Smooth muscle cell (in vitro differentiated cells): Measurements from ENCODE around the gene CCDC39. TPM values are rescaled to one million over a fixed set of nuclear protein-coding genes. Genes with fewer than 3 reads are reported as not detected.

ENCODE experiments used
- DNase-seq: peaks from one replicate; lab custom pipeline; 2025; ENCODE audit not compliant: unreplicated experiment; lab: John Stamatoyannopoulos, UW
- H2AFZ ChIP-seq: fragments of 200-600 bp; sonication (generic); 2 replicates; pipeline ENCODE4 v1.6.0; 2016; ENCODE audit warnings: antibody characterized with exemption, low read depth, mild to moderate bottlenecking
- H3F3A ChIP-seq: fragments of 200-600 bp; sonication (generic); 2 replicates; pipeline ENCODE4 v1.6.0; 2017; ENCODE audit warnings: antibody characterized with exemption, low read depth
- H3K27ac ChIP-seq: fragments of 200-600 bp; sonication (generic); 2 replicates; pipeline ENCODE4 v1.5.1; 2016; ENCODE audit warnings: low read depth, mild to moderate bottlenecking
- H3K27me3 ChIP-seq: fragments of 200-600 bp; sonication (generic); 2 replicates; pipeline ENCODE4 v1.6.1; 2016; ENCODE audit warnings: low read depth, mild to moderate bottlenecking
- H3K36me3 ChIP-seq: fragments of 200-600 bp; sonication (generic); 2 replicates; pipeline ENCODE4 v1.5.1; 2016; ENCODE audit warnings: low read depth
- H3K4me1 ChIP-seq: fragments of 200-600 bp; sonication (generic); 2 replicates; pipeline ENCODE4 v1.5.1; 2016; ENCODE audit warnings: low read depth
- H3K4me2 ChIP-seq: fragments of 200-600 bp; sonication (generic); 2 replicates; pipeline ENCODE4 v1.6.0; 2016; ENCODE audit warnings: mild to moderate bottlenecking
- H3K4me3 ChIP-seq: fragments of 200-600 bp; sonication (generic); 2 replicates; pipeline ENCODE4 v1.5.1; 2016; ENCODE audit warnings: mild to moderate bottlenecking
- H3K79me2 ChIP-seq: fragments of 200-600 bp; sonication (generic); 2 replicates; pipeline ENCODE4 v1.6.0; 2016; ENCODE audit warnings: low read depth, mild to moderate bottlenecking
- H3K9ac ChIP-seq: fragments of 200-600 bp; sonication (generic); 2 replicates; pipeline ENCODE4 v1.6.0; 2016; ENCODE audit warnings: low read depth
- H3K9me3 ChIP-seq: fragments of 200-600 bp; sonication (generic); replicated peaks from 2 replicates; pipeline ENCODE4 v1.5.1; 2016; ENCODE audit warnings: low read depth
- H4K20me1 ChIP-seq: fragments of 200-600 bp; sonication (generic); 2 replicates; pipeline ENCODE4 v1.6.0; 2016; ENCODE audit warnings: low read depth
- WGBS: methylation state at CpG from one replicate; pipeline ENCODE4 v1.1.7; 2016; ENCODE audit warnings: low lambda C conversion rate; 5-methylcytosine and 5-hydroxymethylcytosine counted together
- polyA plus RNA-seq: library from polyadenylated mRNA; unstranded; fragments of >200 nt; fragmentation: Nextera tagmentation; extraction: Ambion mirVana; gene quantifications from 2 replicates; pipeline ENCODE4 v1.2.1, GENCODE V29; 2016
- total RNA-seq: library from RNA; depleted of rRNA; stranded (reverse); fragments of >200 nt; gene quantifications from 2 replicates; pipeline ENCODE4 v1.2.3, GENCODE V29; 2014
- TF ChIP-seq, protein P1 (sequence below): fragments of 200-600 bp; sonication (generic); IDR thresholded peaks from 2 replicates; pipeline ENCODE4 v1.5.1; 2017; ENCODE audit warnings: borderline replicate concordance, mild to moderate bottlenecking, antibody characterized with exemption; ENCODE audit not compliant: insufficient read depth, poor library complexity, severe bottlenecking

The CCDC39 gene
- total RNA-seq (not detected in 2 replicates), polyA plus RNA-seq (not detected in 2 replicates)

DNA sequence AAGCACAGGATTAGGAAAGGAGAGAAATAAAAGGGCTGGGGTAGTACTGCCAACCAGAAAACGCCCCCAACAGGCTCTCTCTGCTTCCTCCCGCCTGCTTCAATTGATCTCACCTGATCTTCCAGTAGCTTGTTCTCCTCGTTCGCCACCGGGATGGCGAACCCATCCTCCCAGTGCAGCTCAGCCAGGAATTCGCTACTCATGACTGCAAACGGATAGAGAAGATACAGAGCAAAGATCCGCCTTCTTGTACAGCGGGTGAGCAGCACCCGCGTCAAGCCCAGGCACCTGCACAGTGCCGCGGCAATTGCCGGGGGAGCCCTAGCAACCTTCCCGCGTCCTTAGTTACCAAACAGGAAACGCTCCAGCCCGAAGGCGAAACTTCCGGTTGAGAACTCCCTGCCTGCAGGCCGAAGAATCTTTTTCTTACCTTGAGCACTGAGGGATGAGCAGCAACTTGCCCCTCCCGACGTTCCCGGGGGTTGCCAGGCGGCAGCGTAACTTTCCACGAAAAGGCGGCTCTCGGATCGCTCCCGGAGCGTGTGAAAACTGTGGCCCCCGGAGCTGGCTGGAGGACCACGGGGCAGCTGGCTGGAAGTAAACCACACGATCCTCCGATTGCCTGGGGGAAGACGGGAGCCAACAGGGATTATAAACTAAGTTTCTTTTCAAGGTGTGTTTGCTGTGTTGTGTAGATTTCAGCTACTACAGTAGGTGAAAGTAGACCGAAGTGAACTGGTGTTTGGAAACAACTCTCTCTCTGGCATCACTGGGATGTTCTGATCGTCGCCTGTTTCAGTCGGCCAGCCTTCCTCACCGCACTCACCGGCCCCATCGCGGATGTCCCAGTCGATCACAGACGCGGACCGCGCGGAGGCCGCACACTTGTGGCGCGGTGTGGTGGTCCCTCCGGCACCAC, at the start of gene CCDC39:
Gene CCDC39 (minus strand): TSS at position 312 of the 919 bp plus-strand sequence. CDS start 109 bp downstream, at position 203.
- TF ChIP-seq, protein P1, sequence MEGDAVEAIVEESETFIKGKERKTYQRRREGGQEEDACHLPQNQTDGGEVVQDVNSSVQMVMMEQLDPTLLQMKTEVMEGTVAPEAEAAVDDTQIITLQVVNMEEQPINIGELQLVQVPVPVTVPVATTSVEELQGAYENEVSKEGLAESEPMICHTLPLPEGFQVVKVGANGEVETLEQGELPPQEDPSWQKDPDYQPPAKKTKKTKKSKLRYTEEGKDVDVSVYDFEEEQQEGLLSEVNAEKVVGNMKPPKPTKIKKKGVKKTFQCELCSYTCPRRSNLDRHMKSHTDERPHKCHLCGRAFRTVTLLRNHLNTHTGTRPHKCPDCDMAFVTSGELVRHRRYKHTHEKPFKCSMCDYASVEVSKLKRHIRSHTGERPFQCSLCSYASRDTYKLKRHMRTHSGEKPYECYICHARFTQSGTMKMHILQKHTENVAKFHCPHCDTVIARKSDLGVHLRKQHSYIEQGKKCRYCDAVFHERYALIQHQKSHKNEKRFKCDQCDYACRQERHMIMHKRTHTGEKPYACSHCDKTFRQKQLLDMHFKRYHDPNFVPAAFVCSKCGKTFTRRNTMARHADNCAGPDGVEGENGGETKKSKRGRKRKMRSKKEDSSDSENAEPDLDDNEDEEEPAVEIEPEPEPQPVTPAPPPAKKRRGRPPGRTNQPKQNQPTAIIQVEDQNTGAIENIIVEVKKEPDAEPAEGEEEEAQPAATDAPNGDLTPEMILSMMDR = no peak
- peaks cover 35% of the 10 kb centered on the region for H3K27me3 ChIP-seq
- H3K27ac ChIP-seq = no peak within 1 kb of the TSS
- no peaks in the 10 kb centered on the region for H3K79me2 ChIP-seq
- H3K4me2 ChIP-seq = peak within 1 kb of the TSS; percentile 83
- no peaks in the 10 kb centered on the region for H3K36me3 ChIP-seq
- H3K4me1 ChIP-seq = no peaks in the 10 kb centered on the region
- H3K9ac ChIP-seq = no peak within 1 kb of the TSS
- no peaks in the 10 kb centered on the region for H3K9me3 ChIP-seq
- H3K4me3 ChIP-seq = peak within 1 kb of the TSS; percentile 72
- DNase-seq = peak; percentile 7
- H3F3A ChIP-seq = no peaks in the 10 kb centered on the region
- peak within 1 kb of the TSS; percentile 94 for H2AFZ ChIP-seq
- under 1% methylated on average over 56 of the region's 56 CpGs for WGBS
- no peaks in the 10 kb centered on the region for H4K20me1 ChIP-seq

DNA sequence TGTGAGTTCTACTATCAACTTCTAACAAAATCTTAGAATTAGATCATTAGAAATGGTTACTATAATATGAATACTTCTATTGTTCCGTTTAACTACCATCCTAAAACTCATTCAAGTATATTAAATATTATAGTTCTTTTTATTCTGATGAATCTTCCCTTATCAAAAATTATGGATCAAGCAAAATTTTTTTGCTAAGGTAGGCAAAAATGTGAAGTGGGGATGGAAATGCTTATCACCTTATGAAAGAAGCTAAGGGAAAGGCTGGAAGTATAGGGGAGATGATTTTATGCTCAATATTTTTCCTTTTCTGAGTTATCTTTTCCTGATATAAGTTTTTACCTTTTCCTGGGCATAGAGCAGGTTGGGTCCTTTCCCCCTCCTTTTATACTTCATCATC, 40.7 kb upstream of the CCDC39 start:
- no peak overlapping the region for H2AFZ ChIP-seq
- H3K36me3 ChIP-seq = no peaks in the 10 kb centered on the region
- H3K79me2 ChIP-seq = no peaks in the 10 kb centered on the region
- H3K27ac ChIP-seq = no peak overlapping the region
- TF ChIP-seq, protein P1 = no peak
- H3K9ac ChIP-seq = no peak overlapping the region
- no peak for DNase-seq
- H3K4me3 ChIP-seq = no peak overlapping the region
- no peaks in the 10 kb centered on the region for H3F3A ChIP-seq
- H4K20me1 ChIP-seq = no peaks in the 10 kb centered on the region
- H3K4me1 ChIP-seq = no peaks in the 10 kb centered on the region
- WGBS = 85% methylated on average over 1 of the region's 1 CpG
- no peaks in the 10 kb centered on the region for H3K9me3 ChIP-seq
- no peak overlapping the region for H3K4me2 ChIP-seq
- H3K27me3 ChIP-seq = no peaks in the 10 kb centered on the region

DNA sequence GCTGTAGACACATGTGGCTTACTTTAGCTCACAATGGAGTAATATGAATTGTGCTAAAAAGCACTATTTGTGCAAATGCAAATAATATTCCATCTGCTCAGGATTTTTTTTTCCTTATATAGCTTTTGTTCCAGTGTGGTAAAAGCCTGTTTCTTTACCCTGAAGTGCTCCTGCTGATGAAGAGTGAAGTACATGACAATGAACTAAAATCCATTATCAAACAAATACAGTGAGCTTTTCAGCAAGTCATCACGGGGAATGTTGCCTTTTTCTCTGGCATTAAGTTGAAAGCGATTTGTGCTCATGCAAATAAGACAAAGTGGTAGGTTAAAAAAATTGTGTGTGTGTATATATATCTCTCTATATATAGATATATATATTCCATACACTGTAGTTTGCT, 28.6 kb upstream of the CCDC39 start:
- Histone ChIP-seq H3K9me3 (no peaks in the 10 kb centered on the region), H2AFZ (no peak overlapping the region), H3K27ac (no peak overlapping the region), H3K4me2 (no peak overlapping the region), H3K36me3 (no peaks in the 10 kb centered on the region), H3K9ac (no peak overlapping the region), H3K79me2 (no peaks in the 10 kb centered on the region), H3F3A (no peaks in the 10 kb centered on the region), H3K4me1 (no peaks in the 10 kb centered on the region), H3K27me3 (no peaks in the 10 kb centered on the region), H4K20me1 (no peaks in the 10 kb centered on the region), H3K4me3 (no peak overlapping the region)
- DNase-seq = no peak
- TF ChIP-seq, protein P1 = no peak
- WGBS = 27% methylated on average over 2 of the region's 2 CpGs
